Measurements from ENCODE around the gene CDK10.

The CDK10 gene

GRCh38 chr16:89686520-89687091 is at the start of gene CDK10:
CDK10 (plus strand) TSS chr16:89686689; CDS start chr16:89686711, 22 bp downstream.
- intact Hi-C loops (cut with DNase I), result loop anchor here (2.0 kb wide), 1 partner anchor 14 kb away; the partner anchor contains the start of gene SPATA2L
- peak; percentile 82 to 99 (median 91) for DNase-seq

GRCh38 chr16:89637379-89637778 is 49.1 kb upstream of the CDK10 start:
- intact Hi-C loops (cut with DNase I), result no loop called here
- no peak for DNase-seq

- DNase-seq, result no peak
- intact Hi-C loops (cut with DNase I), result no loop called here
Measured at GRCh38 chr16:89638455-89638854, 48.0 kb upstream of the CDK10 start.

- intact Hi-C loops (cut with DNase I), result no loop called here
- no peak for DNase-seq
Measured at GRCh38 chr16:89639385-89639784, 47.1 kb upstream of the CDK10 start.

GRCh38 chr16:89641458-89642119 is 44.9 kb upstream of the CDK10 start:
- intact Hi-C loops (cut with DNase I), result loop anchor here (10.0 kb wide), 1 partner anchor 77 kb away; the partner anchor contains the start of gene RPL13
- no peak for DNase-seq

GRCh38 chr16:89642574-89642973 is 43.9 kb upstream of the CDK10 start:
- DNase-seq, result no peak

GRCh38 chr16:89643769-89644300 is 42.7 kb upstream of the CDK10 start:
- intact Hi-C loops (cut with DNase I), result loop anchor here (10.0 kb wide), 1 partner anchor 79 kb away; the partner anchor contains the start of gene RPL13
- no peak for DNase-seq

More at GRCh38 chr16:89642574-89642973, 43.9 kb upstream of the CDK10 start:
- intact Hi-C loops (cut with DNase I), result loop anchor here (10.0 kb wide), 1 partner anchor 78 kb away; the partner anchor contains the start of gene RPL13

GRCh38 chr16:89645122-89645521 is 41.4 kb upstream of the CDK10 start:
- DNase-seq, result no peak
- intact Hi-C loops (cut with DNase I), result loop anchor here (10.0 kb wide), 1 partner anchor 80 kb away; the partner anchor contains the start of gene RPL13

GRCh38 chr16:89646270-89646669 is 40.2 kb upstream of the CDK10 start:
- DNase-seq, result peak in 1 of 10 donors; percentile 76
- intact Hi-C loops (cut with DNase I), result loop anchor here (10.0 kb wide), 1 partner anchor 81 kb away; the partner anchor contains the start of gene RPL13

GRCh38 chr16:89646906-89647305 is 39.6 kb upstream of the CDK10 start:
- intact Hi-C loops (cut with DNase I), result loop anchor here (10.0 kb wide), 1 partner anchor 82 kb away; the partner anchor contains the start of gene RPL13
- DNase-seq, result no peak

- DNase-seq, result peak in 7 of 10 donors; percentile 28 to 92 (median 49)
- intact Hi-C loops (cut with DNase I), result no loop called here
Measured at GRCh38 chr16:89651584-89651983, 34.9 kb upstream of the CDK10 start.

GRCh38 chr16:89653656-89654295 is 32.7 kb upstream of the CDK10 start:
- intact Hi-C loops (cut with DNase I), result no loop called here
- DNase-seq, result no peak

GRCh38 chr16:89655062-89655643 is 31.3 kb upstream of the CDK10 start:
- no peak for DNase-seq
- intact Hi-C loops (cut with DNase I), result loop anchor here (5.0 kb wide), 1 partner anchor 413 kb away; no protein-coding TSS in a partner anchor

- peak in 2 of 10 donors; percentile 76 to 82 for DNase-seq
- intact Hi-C loops (cut with DNase I), result loop anchor here (5.0 kb wide), 1 partner anchor 414 kb away; no protein-coding TSS in a partner anchor
Measured at GRCh38 chr16:89656435-89657121, 29.9 kb upstream of the CDK10 start.

GRCh38 chr16:89657442-89658220 is 28.9 kb upstream of the CDK10 start, which contains the start of the genes CHMP1A and SPATA33:
CHMP1A (minus strand) TSS chr16:89657708; CDS start chr16:89657588, 120 bp downstream.
SPATA33 (plus strand) TSS chr16:89657836; CDS start chr16:89657912, 76 bp downstream.
- intact Hi-C loops (cut with DNase I), result loop anchor here (5.0 kb wide), 1 partner anchor 415 kb away; no protein-coding TSS in a partner anchor
- peak; percentile 84 to 99 (median 92) for DNase-seq

- DNase-seq, result peak in 2 of 10 donors; percentile 78 to 85
- intact Hi-C loops (cut with DNase I), result loop anchor here (5.0 kb wide), 1 partner anchor 416 kb away; no protein-coding TSS in a partner anchor
Measured at GRCh38 chr16:89658221-89658879, 28.1 kb upstream of the CDK10 start.

- intact Hi-C loops (cut with DNase I), result no loop called here
- DNase-seq, result no peak
Measured at GRCh38 chr16:89660146-89660545, 26.3 kb upstream of the CDK10 start.

GRCh38 chr16:89661215-89661614 is 25.3 kb upstream of the CDK10 start:
- DNase-seq, result no peak

More at GRCh38 chr16:89661215-89661614, 25.3 kb upstream of the CDK10 start:
- intact Hi-C loops (cut with DNase I), result no loop called here
